Measurements from ENCODE around the gene SYT10.

SYT10 gene

DNA sequence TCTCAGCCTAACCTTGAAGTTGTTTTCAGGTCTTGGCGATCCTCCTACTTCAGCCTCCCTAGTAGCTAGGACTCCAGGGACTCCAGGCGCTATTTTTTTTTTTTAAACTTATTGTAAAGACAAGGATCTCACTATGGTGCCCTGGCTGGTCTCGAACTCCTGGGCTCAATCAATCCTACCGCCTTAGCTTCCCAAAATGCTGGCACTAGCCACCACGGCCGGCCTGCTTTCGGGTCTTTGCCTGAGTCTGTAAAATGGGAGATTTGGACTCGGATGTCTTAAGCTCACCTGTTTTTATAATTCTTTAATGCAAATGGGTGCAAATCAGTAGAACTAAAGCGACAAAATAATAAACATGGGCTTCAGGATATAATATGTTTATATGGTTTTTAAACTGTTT, 858 bp upstream of the SYT10 start:
- Histone ChIP-seq H3K9me2 (replicated peaks; ENCODE audit: low read depth, low read length) (no peaks in the 10 kb centered on the region), H3K27me3 (ENCODE audit: insufficient read depth, low read length, poor library complexity, severe bottlenecking) (no peaks in the 10 kb centered on the region), H3K4me1 (ENCODE audit: insufficient read depth, low read length, poor library complexity, severe bottlenecking) (no peaks in the 10 kb centered on the region), H3K79me2 (ENCODE audit: insufficient read depth, low read length) (no peaks in the 10 kb centered on the region), H3K4me3 (ENCODE audit: low read length, poor library complexity, severe bottlenecking) (no peak overlapping the region), H3K9ac (ENCODE audit: low read depth, low read length, poor library complexity, severe bottlenecking) (no peak overlapping the region), H3F3A (ENCODE audit: low read depth) (no peaks in the 10 kb centered on the region), H3K36me3 (ENCODE audit: insufficient read depth, low read length) (no peaks in the 10 kb centered on the region), H4K20me1 (ENCODE audit: insufficient read depth, low read length, poor library complexity, severe bottlenecking) (no peaks in the 10 kb centered on the region), H3K9me3 (ENCODE audit: insufficient read depth, low read depth, low read length) (no peaks in the 10 kb centered on the region; the same call in 1 of the 2 replicates), H3K4me2 (ENCODE audit: low read depth, low read length, poor library complexity, severe bottlenecking) (no peak overlapping the region), H2AFZ (ENCODE audit: low read length) (no peak overlapping the region)
- no peak for TF ChIP-seq EZH2phosphoT487 (IDR thresholded peaks at IDR 0.05; ENCODE audit: borderline replicate concordance)
- TF ChIP-seq, protein P1, sequence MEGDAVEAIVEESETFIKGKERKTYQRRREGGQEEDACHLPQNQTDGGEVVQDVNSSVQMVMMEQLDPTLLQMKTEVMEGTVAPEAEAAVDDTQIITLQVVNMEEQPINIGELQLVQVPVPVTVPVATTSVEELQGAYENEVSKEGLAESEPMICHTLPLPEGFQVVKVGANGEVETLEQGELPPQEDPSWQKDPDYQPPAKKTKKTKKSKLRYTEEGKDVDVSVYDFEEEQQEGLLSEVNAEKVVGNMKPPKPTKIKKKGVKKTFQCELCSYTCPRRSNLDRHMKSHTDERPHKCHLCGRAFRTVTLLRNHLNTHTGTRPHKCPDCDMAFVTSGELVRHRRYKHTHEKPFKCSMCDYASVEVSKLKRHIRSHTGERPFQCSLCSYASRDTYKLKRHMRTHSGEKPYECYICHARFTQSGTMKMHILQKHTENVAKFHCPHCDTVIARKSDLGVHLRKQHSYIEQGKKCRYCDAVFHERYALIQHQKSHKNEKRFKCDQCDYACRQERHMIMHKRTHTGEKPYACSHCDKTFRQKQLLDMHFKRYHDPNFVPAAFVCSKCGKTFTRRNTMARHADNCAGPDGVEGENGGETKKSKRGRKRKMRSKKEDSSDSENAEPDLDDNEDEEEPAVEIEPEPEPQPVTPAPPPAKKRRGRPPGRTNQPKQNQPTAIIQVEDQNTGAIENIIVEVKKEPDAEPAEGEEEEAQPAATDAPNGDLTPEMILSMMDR (conservative IDR thresholded peaks at IDR 0.05; ENCODE audit: low read length): no peak

- Histone ChIP-seq H3F3A (ENCODE audit: low read depth) (no peaks in the 10 kb centered on the region), H3K79me2 (ENCODE audit: insufficient read depth, low read length) (no peaks in the 10 kb centered on the region), H3K9ac (ENCODE audit: low read depth, low read length, poor library complexity, severe bottlenecking) (no peak overlapping the region), H4K20me1 (ENCODE audit: insufficient read depth, low read length, poor library complexity, severe bottlenecking) (no peaks in the 10 kb centered on the region), H3K36me3 (ENCODE audit: insufficient read depth, low read length) (no peaks in the 10 kb centered on the region), H3K9me2 (replicated peaks; ENCODE audit: low read depth, low read length) (no peaks in the 10 kb centered on the region), H2AFZ (ENCODE audit: low read length) (no peak overlapping the region), H3K4me2 (ENCODE audit: low read depth, low read length, poor library complexity, severe bottlenecking) (no peak overlapping the region), H3K4me3 (ENCODE audit: low read length, poor library complexity, severe bottlenecking) (no peak overlapping the region), H3K27me3 (ENCODE audit: insufficient read depth, low read length, poor library complexity, severe bottlenecking) (no peaks in the 10 kb centered on the region), H3K4me1 (ENCODE audit: insufficient read depth, low read length, poor library complexity, severe bottlenecking) (no peaks in the 10 kb centered on the region), H3K9me3 (ENCODE audit: insufficient read depth, low read depth, low read length) (no peaks in the 10 kb centered on the region; the same call in 1 of the 2 replicates)
- no peak for TF ChIP-seq EZH2phosphoT487 (IDR thresholded peaks at IDR 0.05; ENCODE audit: borderline replicate concordance)
- TF ChIP-seq, protein P1 (conservative IDR thresholded peaks at IDR 0.05; ENCODE audit: low read length): no peak
Observed at GRCh38 chr12:33438851-33439586, 600 bp downstream of the SYT10 start.

DNA sequence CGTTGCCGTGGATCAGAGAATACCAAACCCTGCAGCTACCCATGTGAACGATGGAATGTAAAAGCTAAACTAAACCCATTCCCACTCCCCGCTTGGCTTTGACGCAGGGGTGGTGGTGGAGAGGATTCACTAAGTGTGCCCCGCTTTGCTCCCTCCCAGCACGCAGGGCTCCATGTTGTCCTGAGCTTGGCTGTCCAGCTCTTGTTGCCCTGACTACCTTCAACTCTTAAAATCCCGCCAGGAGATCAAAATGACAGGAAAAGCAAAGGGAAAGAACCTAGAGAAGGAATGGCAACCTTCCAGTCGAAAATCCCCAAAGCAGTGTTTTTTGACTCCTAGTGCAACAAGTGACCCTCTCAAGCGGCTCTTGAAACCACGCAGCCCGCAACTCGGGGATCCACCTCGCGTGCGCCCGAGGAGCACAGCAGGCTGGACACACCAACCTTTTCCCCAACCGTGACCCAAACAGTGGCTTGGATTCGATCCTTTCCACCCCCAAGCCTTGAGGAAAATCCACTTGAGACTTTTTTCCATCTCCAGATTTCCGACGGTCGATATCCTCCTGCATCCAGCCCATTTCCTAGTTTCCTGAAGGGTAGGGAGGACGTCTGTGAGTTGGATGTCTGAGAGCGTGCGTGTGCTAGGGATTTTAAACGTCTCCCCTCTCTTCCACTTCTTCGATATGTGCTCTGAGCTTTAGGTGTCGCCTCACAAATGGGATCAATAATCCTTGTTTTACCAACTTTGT, 1.4 kb downstream of the SYT10 start:
- Histone ChIP-seq H3K9ac (ENCODE audit: low read depth, low read length, poor library complexity, severe bottlenecking) (no peak overlapping the region), H3K4me2 (ENCODE audit: low read depth, low read length, poor library complexity, severe bottlenecking) (no peak overlapping the region), H3K4me1 (ENCODE audit: insufficient read depth, low read length, poor library complexity, severe bottlenecking) (no peaks in the 10 kb centered on the region), H3K27me3 (ENCODE audit: insufficient read depth, low read length, poor library complexity, severe bottlenecking) (no peaks in the 10 kb centered on the region), H2AFZ (ENCODE audit: low read length) (no peak overlapping the region), H4K20me1 (ENCODE audit: insufficient read depth, low read length, poor library complexity, severe bottlenecking) (no peaks in the 10 kb centered on the region), H3K36me3 (ENCODE audit: insufficient read depth, low read length) (no peaks in the 10 kb centered on the region), H3K4me3 (ENCODE audit: low read length, poor library complexity, severe bottlenecking) (no peak overlapping the region), H3K9me3 (ENCODE audit: insufficient read depth, low read depth, low read length) (no peaks in the 10 kb centered on the region; the same call in 1 of the 2 replicates), H3K79me2 (ENCODE audit: insufficient read depth, low read length) (no peaks in the 10 kb centered on the region), H3K9me2 (replicated peaks; ENCODE audit: low read depth, low read length) (no peaks in the 10 kb centered on the region), H3F3A (ENCODE audit: low read depth) (no peaks in the 10 kb centered on the region)
- no peak for TF ChIP-seq EZH2phosphoT487 (IDR thresholded peaks at IDR 0.05; ENCODE audit: borderline replicate concordance)
- TF ChIP-seq, protein P1 (conservative IDR thresholded peaks at IDR 0.05; ENCODE audit: low read length): no peak
